HepG2 (cell line): ENCODE data around the gene A3GALT2.

ENCODE experiments used
- EEA1 ChIP-seq: sonication (generic); formaldehyde crosslinking; IDR thresholded peaks from 2 replicates; pipeline ENCODE4 v1.5.1; 2020; ENCODE audit warnings: mild to moderate bottlenecking, missing genetic modification reagents, borderline replicate concordance
- ERF ChIP-seq: IDR thresholded peaks from 2 replicates; pipeline ENCODE4 v1.6.1; 2018; ENCODE audit warnings: missing biosample characterization, missing genetic modification reagents
- NPAS2 ChIP-seq: sonication (generic); formaldehyde crosslinking; IDR thresholded peaks from 2 replicates; pipeline ENCODE4 v1.8.0; 2022; ENCODE audit warnings: mild to moderate bottlenecking, missing genetic modification reagents, borderline replicate concordance
- PAWR ChIP-seq: sonication (generic); formaldehyde crosslinking; IDR thresholded peaks from 2 replicates; pipeline ENCODE4 v1.4.0; 2020; ENCODE audit warnings: missing genetic modification reagents, mild to moderate bottlenecking, borderline replicate concordance
- POLR2AphosphoS5 ChIP-seq: IDR thresholded peaks from 2 replicates; pipeline ENCODE4 v1.6.1; 2012; ENCODE audit warnings: low read depth, low read length
- ZNF235 ChIP-seq: sonication (generic); formaldehyde crosslinking; IDR thresholded peaks from 2 replicates; pipeline ENCODE4 v1.8.1; 2023; ENCODE audit warnings: mild to moderate bottlenecking, missing genetic modification reagents, borderline replicate concordance
- TF ChIP-seq, protein P1 (sequence below): sonication (generic); formaldehyde crosslinking; IDR thresholded peaks from 2 replicates; pipeline ENCODE4 v1.5.0; 2020; ENCODE audit warnings: mild to moderate bottlenecking, missing genetic modification reagents, moderate library complexity
- TF ChIP-seq, protein P2 (sequence below): IDR thresholded peaks from 2 replicates; pipeline ENCODE4 v1.6.1; 2016; ENCODE audit warnings: control low read depth
- TF ChIP-seq, protein P3 (sequence below): sonication (generic); formaldehyde crosslinking; IDR thresholded peaks from 2 replicates; pipeline ENCODE4 v1.5.1; 2020; ENCODE audit warnings: missing genetic modification reagents, mild to moderate bottlenecking, borderline replicate concordance

DNA sequence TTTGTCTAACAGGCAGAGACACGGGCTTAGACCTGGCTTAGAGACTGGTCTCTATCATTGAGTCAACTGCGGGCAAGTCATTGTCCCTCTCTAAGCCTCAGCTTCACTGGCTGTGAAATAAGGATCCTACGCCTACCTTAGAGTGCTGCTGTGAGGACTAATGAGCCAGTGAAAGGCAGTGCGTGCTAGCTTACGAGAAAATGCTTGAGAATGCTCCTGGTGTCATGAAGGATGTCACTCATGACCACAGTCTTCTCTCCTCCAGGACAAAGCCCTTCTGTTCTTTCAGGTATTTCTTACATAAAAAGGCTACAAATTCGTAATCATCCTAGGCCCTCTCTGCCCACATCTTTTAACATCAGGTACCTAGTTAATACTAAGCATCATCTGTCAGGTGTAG is 16.5 kb upstream of the A3GALT2 start:
- no peak for TF ChIP-seq PAWR
- TF ChIP-seq NPAS2 (CRISPR knock-in tag) = no peak
- no peak for TF ChIP-seq POLR2AphosphoS5
- TF ChIP-seq, protein P1, sequence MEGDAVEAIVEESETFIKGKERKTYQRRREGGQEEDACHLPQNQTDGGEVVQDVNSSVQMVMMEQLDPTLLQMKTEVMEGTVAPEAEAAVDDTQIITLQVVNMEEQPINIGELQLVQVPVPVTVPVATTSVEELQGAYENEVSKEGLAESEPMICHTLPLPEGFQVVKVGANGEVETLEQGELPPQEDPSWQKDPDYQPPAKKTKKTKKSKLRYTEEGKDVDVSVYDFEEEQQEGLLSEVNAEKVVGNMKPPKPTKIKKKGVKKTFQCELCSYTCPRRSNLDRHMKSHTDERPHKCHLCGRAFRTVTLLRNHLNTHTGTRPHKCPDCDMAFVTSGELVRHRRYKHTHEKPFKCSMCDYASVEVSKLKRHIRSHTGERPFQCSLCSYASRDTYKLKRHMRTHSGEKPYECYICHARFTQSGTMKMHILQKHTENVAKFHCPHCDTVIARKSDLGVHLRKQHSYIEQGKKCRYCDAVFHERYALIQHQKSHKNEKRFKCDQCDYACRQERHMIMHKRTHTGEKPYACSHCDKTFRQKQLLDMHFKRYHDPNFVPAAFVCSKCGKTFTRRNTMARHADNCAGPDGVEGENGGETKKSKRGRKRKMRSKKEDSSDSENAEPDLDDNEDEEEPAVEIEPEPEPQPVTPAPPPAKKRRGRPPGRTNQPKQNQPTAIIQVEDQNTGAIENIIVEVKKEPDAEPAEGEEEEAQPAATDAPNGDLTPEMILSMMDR = no peak
- TF ChIP-seq EEA1 (CRISPR knock-in tag) = no peak
- TF ChIP-seq, protein P2, sequence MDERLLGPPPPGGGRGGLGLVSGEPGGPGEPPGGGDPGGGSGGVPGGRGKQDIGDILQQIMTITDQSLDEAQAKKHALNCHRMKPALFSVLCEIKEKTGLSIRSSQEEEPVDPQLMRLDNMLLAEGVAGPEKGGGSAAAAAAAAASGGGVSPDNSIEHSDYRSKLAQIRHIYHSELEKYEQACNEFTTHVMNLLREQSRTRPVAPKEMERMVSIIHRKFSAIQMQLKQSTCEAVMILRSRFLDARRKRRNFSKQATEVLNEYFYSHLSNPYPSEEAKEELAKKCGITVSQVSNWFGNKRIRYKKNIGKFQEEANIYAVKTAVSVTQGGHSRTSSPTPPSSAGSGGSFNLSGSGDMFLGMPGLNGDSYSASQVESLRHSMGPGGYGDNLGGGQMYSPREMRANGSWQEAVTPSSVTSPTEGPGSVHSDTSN (CRISPR knock-in tag) = no peak
- no peak for TF ChIP-seq ERF (CRISPR knock-in tag)
- TF ChIP-seq, protein P3, sequence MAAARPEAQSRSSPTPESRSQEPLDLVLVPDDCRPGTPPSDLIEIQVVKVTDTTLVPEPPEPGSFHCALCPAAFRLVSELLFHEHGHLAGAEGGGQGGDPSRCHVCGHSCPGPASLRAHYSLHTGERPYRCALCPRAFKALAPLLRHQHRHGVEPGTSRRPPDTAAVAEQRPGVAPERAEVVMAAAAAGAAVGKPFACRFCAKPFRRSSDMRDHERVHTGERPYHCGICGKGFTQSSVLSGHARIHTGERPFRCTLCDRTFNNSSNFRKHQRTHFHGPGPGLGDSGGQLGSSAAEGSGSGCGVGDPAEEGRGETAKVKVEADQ (CRISPR knock-in tag) = no peak; the same call in 1 of the 2 replicates
- no peak for TF ChIP-seq ZNF235
